WERI-Rb-1 (cell line): ENCODE results near the gene GDPD2.
"Not testable (repeated sequence)": the region's sequence is repeated elsewhere in the genome, so short reads cannot be mapped to it uniquely, and the experiment has no call there.

ENCODE experiments used
- DNase-seq: peaks from one replicate; pipeline ENCODE4 v3.0.0-alpha.2; 2020
- H3K27ac ChIP-seq: fragments of 250-450 bp; sonication (Bioruptor Pico); 2 replicates; pipeline ENCODE4 v1.5.1; 2020; ENCODE audit warnings: mild to moderate bottlenecking, moderate library complexity
- H3K27me3 ChIP-seq: fragments of 250-450 bp; sonication (Bioruptor Pico); 2 replicates; pipeline ENCODE4 v1.5.1; 2021; ENCODE audit warnings: mild to moderate bottlenecking, low read depth, moderate library complexity; ENCODE audit not compliant: insufficient read depth, severe bottlenecking
- H3K36me3 ChIP-seq: fragments of 250-450 bp; sonication (Bioruptor Pico); 2 replicates; pipeline ENCODE4 v1.5.1; 2020; ENCODE audit warnings: mild to moderate bottlenecking, moderate library complexity
- H3K4me3 ChIP-seq: 2 replicates; pipeline ENCODE4 v1.5.1; 2011; ENCODE audit warnings: low read depth, mild to moderate bottlenecking, control low read depth, low read length
- H3K9me3 ChIP-seq: fragments of 250-450 bp; sonication (Bioruptor Pico); 2 replicates; pipeline ENCODE4 v1.5.1; 2021; ENCODE audit warnings: mild to moderate bottlenecking, moderate library complexity; ENCODE audit not compliant: severe bottlenecking
- TF ChIP-seq, protein P1 (sequence below): IDR thresholded peaks from 2 replicates; pipeline ENCODE4 v1.5.1; 2011; ENCODE audit warnings: low read depth, mild to moderate bottlenecking, control low read depth, inconsistent platforms, low read length

The GDPD2 gene, protein sequence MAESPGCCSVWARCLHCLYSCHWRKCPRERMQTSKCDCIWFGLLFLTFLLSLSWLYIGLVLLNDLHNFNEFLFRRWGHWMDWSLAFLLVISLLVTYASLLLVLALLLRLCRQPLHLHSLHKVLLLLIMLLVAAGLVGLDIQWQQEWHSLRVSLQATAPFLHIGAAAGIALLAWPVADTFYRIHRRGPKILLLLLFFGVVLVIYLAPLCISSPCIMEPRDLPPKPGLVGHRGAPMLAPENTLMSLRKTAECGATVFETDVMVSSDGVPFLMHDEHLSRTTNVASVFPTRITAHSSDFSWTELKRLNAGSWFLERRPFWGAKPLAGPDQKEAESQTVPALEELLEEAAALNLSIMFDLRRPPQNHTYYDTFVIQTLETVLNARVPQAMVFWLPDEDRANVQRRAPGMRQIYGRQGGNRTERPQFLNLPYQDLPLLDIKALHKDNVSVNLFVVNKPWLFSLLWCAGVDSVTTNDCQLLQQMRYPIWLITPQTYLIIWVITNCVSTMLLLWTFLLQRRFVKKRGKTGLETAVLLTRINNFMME

DNA sequence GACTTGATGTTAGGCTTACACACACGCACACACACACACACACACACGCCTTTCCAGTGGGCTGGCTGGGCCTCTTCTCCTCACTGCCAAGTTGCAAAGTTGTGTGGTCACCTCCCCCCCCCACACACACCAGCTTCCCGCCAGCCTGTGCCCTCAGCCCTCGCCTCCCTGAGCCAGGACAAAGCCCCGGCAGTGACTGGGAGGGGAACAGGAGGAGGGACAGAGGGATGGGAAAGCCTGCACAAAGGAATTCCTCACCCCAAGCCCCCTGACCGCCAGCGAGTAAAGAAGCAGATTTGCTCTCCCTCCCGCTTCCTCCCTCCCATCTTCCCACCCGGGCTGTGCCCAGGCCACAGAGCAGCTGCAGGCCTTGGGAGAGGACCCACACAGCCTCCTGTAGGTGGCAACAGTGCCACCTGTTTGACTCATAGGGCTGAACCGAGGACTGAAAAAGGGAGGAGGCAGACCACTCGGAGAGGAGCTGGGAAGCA is at the start of gene GDPD2:
TSS of gene GDPD2 (plus strand) at position 464 of the 491 bp plus-strand sequence. CDS start 1,671 bp downstream, outside the sequence.
- Histone ChIP-seq H3K27me3 (peaks cover 8% of the 10 kb centered on the region), H3K27ac (no peak within 1 kb of the TSS), H3K4me3 (no peak within 1 kb of the TSS), H3K36me3 (peaks cover 8% of the 10 kb centered on the region), H3K9me3 (no peaks in the 10 kb centered on the region)
- DNase-seq: peak; percentile 59
- TF ChIP-seq, protein P1, sequence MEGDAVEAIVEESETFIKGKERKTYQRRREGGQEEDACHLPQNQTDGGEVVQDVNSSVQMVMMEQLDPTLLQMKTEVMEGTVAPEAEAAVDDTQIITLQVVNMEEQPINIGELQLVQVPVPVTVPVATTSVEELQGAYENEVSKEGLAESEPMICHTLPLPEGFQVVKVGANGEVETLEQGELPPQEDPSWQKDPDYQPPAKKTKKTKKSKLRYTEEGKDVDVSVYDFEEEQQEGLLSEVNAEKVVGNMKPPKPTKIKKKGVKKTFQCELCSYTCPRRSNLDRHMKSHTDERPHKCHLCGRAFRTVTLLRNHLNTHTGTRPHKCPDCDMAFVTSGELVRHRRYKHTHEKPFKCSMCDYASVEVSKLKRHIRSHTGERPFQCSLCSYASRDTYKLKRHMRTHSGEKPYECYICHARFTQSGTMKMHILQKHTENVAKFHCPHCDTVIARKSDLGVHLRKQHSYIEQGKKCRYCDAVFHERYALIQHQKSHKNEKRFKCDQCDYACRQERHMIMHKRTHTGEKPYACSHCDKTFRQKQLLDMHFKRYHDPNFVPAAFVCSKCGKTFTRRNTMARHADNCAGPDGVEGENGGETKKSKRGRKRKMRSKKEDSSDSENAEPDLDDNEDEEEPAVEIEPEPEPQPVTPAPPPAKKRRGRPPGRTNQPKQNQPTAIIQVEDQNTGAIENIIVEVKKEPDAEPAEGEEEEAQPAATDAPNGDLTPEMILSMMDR: peak; percentile 59

DNA sequence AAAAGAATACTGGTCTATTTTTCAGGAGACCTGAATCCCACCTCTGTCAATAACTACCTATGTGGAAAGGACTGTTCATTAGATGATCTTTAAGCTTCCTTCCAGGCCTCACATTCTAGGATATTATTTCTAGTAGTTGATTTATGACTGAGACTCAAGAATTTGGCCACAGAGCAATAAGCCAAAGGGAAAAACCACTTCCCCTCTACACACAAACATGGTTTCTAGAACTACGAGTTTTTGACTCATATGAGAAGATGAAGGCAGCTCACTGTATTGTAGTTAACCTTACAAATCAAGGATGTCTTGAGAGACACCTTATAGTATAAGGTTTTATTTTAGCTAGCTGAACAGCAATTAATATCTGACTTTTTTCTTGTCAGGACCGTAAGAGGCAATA is 36.9 kb upstream of the GDPD2 start:
- DNase-seq: no peak
- Histone ChIP-seq H3K4me3 (no peak overlapping the region), H3K27ac (no peak overlapping the region), H3K36me3 (peaks cover 24% of the 10 kb centered on the region), H3K27me3 (peaks cover 2% of the 10 kb centered on the region), H3K9me3 (no peaks in the 10 kb centered on the region)
- TF ChIP-seq, protein P1: no peak

DNA sequence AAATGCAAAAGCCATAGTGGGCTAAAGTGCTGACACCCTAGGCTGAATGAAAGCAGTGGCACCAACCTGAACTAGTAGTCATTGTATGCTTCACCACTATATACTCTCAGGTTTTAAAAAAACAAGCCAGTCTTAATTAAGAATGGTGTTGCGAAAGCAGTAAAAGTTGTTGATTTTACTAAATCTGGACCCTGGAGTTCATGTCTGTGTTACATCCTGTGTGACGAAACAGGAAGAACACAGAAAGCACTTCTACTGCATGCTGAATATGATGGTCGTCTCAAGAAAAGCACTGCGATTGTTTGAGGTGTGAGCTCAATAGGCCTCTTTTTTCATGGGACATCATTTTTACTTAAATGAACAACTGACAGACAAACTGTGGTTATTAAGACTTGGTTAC is 24.2 kb upstream of the GDPD2 start:
- Histone ChIP-seq H3K27me3 (peaks cover 3% of the 10 kb centered on the region), H3K4me3 (no peak overlapping the region), H3K36me3 (peaks cover 24% of the 10 kb centered on the region), H3K9me3 (no peaks in the 10 kb centered on the region), H3K27ac (no peak overlapping the region)
- TF ChIP-seq, protein P1: no peak
- no peak for DNase-seq

DNA sequence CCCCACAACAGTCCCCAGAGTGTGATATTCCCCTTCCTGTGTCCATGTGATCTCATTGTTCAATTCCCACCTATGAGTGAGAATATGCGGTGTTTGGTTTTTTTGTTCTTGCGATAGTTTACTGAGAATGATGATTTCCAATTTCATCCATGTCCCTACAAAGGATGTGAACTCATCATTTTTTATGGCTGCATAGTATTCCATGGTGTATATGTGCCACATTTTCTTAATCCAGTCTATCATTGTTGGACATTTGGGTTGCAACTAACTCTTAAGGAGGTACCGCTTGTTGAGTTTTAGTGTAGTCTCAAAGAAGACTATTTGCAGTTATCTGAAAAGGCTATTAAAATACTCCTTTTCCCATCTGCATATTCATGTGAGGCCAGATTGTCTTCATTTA is 22.9 kb upstream of the GDPD2 start:
- not testable (repeated sequence) for H3K27me3 ChIP-seq, H3K4me3 ChIP-seq, DNase-seq, H3K9me3 ChIP-seq, H3K27ac ChIP-seq
- H3K36me3 ChIP-seq: peaks cover 32% of the 10 kb centered on the region

DNA sequence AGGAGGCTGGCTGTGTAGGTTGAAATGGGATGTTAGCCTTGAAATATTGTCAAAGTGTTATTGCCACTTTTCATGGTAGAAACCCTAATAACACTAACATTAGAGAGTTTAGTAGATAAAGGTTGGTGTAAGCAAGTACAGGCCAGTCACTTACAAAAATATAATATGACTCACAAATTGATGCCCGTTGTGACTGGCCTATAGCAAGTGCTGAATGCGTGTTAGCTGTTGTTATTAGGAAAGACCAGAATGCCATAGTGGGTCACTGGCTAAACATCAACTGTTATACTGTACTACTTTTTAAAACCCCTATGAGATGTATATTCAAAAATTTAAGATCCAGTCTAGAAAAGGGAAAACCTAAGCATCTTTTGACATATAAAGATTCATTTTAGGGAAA is 20.4 kb upstream of the GDPD2 start:
- TF ChIP-seq, protein P1: no peak
- H3K36me3 ChIP-seq: peaks cover 44% of the 10 kb centered on the region
- no peaks in the 10 kb centered on the region for H3K9me3 ChIP-seq
- no peak overlapping the region for H3K4me3 ChIP-seq
- H3K27ac ChIP-seq: no peak overlapping the region
- no peaks in the 10 kb centered on the region for H3K27me3 ChIP-seq
- no peak for DNase-seq

DNA sequence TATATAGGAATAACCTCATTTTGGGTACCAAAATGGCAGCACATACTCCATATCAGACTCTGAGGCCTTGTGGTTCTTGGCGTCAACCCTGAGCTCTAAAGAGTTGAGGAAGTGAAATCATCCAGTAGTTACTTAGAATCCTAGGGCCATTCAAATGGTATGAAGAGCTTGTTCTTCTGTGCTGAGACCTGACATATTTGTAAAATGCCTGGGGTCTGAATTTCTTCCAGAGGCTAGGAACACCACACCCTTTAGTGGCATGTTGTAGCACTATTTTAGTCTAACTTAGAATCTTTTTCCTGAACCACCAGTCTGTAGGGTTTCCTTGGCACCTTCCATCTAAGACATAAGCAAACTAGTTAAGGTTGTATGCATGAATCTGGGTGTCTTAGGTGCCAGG is 18.1 kb upstream of the GDPD2 start:
- H3K9me3 ChIP-seq: no peaks in the 10 kb centered on the region
- H3K4me3 ChIP-seq: no peak overlapping the region
- no peak for DNase-seq
- H3K36me3 ChIP-seq: peaks cover 50% of the 10 kb centered on the region
- no peak overlapping the region for H3K27ac ChIP-seq
- TF ChIP-seq, protein P1: no peak
- no peaks in the 10 kb centered on the region for H3K27me3 ChIP-seq
